Coronary artery (tissue), 2 donors: Measurements from ENCODE around the gene ODC1.
"Not testable (repeated sequence)": the region's sequence is repeated elsewhere in the genome, so short reads cannot be mapped to it uniquely, and the experiment has no call there.

Source experiments
- DNase-seq: peaks from one replicate; pipeline ENCODE4 v3.0.0-alpha.2; 2017; ENCODE audit warnings: low spot score
- H3K27ac ChIP-seq, 2 donors: fragments of 200-600 bp; sonication (generic); one replicate each; pipeline ENCODE4 v1.5.1; 2016 to 2019
- H3K4me3 ChIP-seq: fragments of 200-600 bp; sonication (generic); 2 replicates; pipeline ENCODE4 v1.5.1; 2016; ENCODE audit warnings: mild to moderate bottlenecking, moderate library complexity
- CTCF ChIP-seq: fragments of 200-600 bp; sonication (generic); IDR thresholded peaks from one replicate; pipeline ENCODE4 v1.5.1; 2019; ENCODE audit warnings: antibody characterized with exemption

ODC1 gene

DNA sequence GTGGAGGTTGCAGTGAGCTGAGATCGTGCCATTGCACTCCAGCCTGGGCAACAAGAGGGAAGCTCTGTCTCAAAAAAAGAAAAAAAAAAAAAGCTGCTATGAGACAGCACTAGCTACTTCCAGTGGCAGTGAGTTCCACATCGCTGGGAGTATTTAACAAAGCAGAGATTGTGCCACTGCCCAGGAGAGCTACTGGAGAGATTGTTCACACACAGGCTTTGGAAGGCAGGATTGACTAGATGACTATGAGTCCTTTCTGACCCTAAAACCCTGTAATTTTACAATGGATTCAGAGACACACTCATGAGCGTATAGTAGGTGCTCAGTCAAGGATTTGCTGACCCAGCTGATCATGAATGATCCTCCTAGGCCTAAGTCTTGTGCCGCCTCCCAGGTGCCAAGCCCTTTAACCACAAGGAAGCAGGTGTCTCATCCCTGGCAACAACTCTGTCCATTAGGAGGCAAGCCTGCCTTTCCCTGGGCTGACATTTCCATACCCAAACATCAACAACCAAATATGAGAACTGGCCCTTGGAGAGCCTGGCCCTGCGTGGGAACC lies 45.0 kb upstream of the ODC1 start:
- no peak for DNase-seq
- no peak for TF ChIP-seq CTCF
- Histone ChIP-seq H3K4me3 (no peak overlapping the region), H3K27ac (no peak overlapping the region)

- no peak for TF ChIP-seq CTCF
- Histone ChIP-seq H3K4me3 (no peak overlapping the region), H3K27ac (no peak overlapping the region)
- no peak for DNase-seq
These were observed 42.7 kb upstream of the ODC1 start for GRCh38 chr2:10490806-10491291.

DNA sequence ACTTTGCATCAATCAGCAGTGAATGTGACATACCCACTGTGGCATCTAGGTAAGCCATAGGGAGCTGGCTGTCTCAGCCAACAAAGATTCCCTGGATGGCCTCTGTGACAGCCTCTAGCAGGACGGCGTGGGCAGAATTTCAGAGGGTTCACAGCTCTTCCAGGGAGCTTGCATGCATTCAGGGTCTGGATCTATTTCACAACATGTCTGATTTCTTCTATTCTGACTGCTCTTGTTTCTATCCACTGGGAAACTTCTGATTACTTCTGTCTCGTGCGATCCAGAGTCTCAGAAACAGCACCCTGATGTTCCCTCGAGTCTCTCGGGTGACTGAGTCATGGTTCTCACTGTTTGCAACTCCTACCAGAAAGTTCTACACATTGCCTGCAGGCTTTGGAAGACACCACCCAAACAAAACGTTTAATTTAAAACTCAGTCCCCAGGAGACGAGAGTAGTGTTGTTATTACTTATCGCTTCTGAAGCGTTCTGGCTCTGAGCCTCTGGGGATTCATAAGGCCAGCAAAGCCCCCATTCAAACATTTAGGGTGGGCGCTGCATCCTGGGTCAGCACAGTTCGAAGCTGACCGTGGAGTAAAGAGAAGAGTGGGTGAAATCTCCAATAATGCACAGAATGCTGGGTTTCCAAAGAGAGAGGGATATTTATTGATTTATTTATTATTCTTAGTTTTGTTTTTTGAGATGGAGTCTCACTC lies 41.9 kb upstream of the ODC1 start:
- peak; percentile 40 for DNase-seq
- TF ChIP-seq CTCF = no peak
- Histone ChIP-seq H3K4me3 (no peak overlapping the region), H3K27ac (no peak overlapping the region)

- H3K27ac ChIP-seq, DNase-seq: not testable (repeated sequence)
These were observed 40.0 kb upstream of the ODC1 start for GRCh38 chr2:10488142-10488541.

DNA sequence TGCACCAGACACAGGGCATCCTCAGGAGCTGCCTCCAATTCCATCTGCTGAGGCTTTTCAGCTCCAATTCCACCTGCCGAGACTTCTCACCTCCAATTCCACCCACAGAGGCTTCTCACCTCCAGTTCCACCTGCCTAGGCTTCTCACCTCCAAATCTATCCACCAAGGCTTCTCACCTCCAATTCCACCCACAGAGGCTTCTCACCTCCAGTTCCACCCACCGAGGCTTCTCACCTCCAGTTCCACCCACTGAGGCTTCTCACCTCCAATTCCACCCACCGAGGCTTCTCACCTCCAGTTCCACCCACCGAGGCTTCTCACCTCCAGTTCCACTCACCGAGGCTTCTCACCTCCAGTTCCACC lies 39.6 kb upstream of the ODC1 start:
- not testable (repeated sequence) for H3K27ac ChIP-seq, H3K4me3 ChIP-seq, DNase-seq

More at GRCh38 chr2:10488142-10488541, 40.0 kb upstream of the ODC1 start:
- not testable (repeated sequence) for H3K4me3 ChIP-seq

DNA sequence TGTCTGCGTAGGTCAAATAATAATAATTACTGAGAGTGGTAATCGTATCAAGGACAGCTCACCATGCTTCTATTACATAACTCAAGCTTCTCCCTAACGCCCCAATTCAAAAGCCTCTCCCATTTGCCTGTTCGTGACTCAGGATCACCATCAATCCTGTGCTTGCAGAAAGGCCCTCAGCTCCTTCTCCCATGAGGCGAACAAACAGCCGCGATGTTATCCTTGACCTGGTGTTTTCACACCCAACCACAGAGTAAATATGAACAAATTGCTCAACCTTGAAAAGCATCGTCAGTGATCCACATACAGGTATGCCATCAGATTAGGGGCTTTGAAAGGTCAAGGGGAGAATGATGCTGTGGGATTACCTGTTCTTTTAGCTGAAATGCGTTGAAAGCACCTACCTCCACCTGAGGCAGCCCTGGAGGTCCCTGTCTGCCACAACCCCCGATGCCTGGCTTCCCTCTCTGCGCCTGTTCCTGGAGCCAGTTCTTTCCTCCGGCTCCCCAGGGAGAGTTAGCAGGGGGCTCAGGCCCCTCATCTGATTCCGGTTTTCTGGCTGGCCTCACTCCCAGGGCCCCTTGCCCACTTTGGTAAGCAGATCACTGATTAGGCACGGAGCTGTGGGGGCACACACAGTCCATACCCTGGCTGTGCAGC lies 39.1 kb upstream of the ODC1 start:
- peak; percentile 53 for DNase-seq
- Histone ChIP-seq H3K4me3 (no peak overlapping the region), H3K27ac (no peak overlapping the region)
- no peak for TF ChIP-seq CTCF

- TF ChIP-seq CTCF = no peak
- DNase-seq = peak; percentile 38
- Histone ChIP-seq H3K27ac (no peak overlapping the region), H3K4me3 (no peak overlapping the region)
These were observed 38.5 kb upstream of the ODC1 start for GRCh38 chr2:10486601-10487079.

- no peak for DNase-seq
- TF ChIP-seq CTCF = no peak
- Histone ChIP-seq H3K4me3 (no peak overlapping the region), H3K27ac (no peak overlapping the region)
These were observed 38.0 kb upstream of the ODC1 start for GRCh38 chr2:10486091-10486490.
